Kasumi-1 (cell line): Measurements from ENCODE around the gene SRRD.
"Not testable (repeated sequence)": the region's sequence is repeated elsewhere in the genome, so short reads cannot be mapped to it uniquely, and the experiment has no call there.

Experiments
- DNase-seq, 2 experiments: peaks; one replicate each; lab custom pipeline; 2025; lab: John Stamatoyannopoulos, UW

The SRRD gene

DNA sequence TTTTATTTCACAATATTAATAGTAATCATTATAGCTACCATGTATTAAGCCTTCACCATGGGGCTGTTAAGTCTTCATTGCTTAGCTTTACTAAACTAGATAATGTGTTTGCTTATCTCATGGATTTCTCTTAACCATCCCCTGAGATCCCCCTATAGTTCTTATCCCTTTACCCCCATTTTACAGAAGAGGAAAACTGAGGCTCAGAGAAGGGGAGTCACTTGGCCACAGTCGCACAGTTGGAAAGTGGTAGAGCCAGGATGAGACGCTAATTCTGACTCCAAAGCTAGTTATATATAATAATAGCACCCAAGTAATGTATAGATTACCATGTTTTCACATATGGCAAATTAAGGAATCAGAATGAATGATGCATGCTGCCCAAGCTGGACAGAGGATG is 38.3 kb downstream of the SRRD start:
- no peak for DNase-seq

DNA sequence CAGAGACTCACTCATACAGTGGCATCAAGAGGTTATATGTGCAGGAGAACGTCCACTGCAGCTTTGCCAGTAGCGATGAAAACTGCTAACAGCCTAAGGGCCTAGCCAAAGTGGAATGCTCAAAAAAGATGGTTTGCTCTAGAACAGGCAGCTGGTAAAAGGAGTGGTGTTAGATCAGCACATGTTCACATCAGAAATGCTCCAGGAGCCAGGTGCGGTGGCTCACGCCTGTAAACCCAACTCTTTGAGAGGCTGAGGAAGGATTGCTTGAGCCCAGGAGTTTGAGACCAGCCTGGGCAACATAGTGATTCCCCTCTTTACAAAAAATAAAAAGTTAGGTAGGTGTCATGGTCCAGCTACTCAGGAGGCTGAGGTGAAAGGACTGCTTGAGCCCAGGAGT is 38.9 kb downstream of the SRRD start:
- no peak for DNase-seq

DNA sequence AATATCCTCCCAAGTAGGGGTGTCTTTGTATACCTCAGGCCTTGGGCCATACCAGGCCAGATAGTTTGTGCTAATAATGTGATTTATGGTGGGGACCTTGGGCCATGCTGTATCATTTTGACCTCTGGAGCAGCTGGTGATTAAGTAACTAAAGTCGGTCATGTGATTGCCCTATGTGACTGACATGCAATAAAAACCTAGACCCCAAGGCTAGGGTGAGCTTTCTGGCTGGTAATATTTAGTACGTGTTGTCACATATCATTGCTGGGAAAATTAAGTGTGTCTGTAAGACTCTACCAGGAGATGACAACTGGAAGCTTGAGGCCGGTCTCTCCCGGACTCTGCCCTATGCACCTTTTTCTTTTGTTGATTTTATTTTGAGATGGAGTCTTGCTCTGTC is 41.2 kb downstream of the SRRD start:
- DNase-seq, result no peak

DNA sequence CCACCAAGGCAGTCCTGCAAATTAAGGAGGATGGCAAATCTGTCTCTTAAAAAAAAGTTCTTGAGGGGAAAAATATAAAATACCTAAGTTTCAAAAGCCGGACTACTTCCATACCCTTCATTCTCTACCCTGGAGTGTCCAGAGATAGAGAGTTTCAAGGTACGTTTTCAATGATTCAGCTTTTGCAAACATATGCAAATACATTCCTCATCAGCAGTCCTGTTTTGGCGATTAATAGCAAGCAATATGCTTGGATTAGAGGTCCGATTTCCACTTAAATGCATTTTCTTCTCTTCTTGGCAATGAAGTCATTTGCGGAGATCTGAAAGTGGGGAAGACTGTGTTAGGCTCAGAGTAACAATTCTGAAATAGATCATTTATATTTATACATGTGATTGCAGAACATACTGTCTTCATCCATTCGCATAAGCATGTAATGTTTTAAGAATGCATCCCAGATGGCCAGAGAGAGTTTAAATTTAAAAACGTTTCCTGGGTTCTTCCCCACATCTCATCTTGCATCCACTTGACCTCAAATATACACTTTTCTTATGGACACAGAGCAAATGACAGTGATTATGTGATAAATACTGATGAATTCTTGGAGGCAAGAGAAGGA is 42.4 kb downstream of the SRRD start:
- no peak for DNase-seq

GRCh38 chr22:26527167-26527566 is 43.5 kb downstream of the SRRD start:
- no peak for DNase-seq

- DNase-seq, result no peak
Measured at GRCh38 chr22:26527574-26528465, 44.1 kb downstream of the SRRD start.

DNA sequence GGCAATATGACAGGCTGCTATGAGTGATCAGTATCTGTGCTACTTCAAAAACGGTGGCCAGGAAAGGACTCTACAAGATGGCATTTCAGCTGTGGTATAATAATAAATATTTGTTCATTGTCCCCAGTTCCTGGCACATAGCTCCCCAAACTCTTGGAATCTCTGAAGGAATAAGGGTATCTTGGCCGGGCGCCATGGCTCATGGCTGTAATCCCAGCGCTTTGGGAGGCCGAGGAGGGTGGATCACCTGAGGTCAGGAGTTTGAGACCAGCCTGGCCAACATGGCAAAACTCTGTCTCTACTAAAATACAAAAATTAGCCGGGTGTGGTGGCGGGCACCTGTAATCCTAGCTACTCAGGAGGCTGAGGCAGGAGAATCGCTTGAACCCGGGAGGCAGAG is 44.8 kb downstream of the SRRD start:
- DNase-seq, result not testable (repeated sequence)

GRCh38 chr22:26529345-26529744 is 45.7 kb downstream of the SRRD start:
- no peak for DNase-seq

DNA sequence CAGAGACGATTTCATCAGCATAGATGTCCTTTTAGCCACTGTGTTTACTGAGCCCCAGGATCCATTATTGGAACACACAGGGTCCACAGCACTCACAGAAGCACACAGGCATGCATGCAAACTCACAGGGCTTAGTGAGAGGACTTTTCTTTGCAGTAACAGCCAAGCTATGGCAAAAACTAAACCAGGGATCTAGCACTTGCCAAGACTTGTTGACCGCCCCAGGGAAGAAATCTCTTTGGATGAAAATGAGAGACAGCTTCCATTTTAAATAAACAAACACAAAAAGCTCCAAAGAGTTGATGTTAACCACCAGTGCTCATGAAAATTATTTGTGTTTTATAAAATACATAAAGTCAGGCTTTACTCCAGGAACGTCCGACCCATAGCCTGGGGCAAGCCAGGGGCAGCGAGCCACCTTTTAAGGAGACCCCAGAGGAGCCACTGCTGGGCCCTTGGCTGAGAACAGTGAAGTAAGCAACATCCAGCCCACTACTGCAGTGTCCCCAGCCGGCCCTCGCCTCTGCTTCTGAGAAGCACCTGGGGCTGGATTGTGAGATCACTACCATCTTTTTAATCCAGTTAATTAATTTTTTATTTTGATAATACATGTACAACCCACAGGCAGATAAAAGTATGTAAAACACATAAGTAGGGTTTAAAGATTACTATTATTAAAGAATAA is 50.6 kb downstream of the SRRD start:
- DNase-seq, result no peak

DNA sequence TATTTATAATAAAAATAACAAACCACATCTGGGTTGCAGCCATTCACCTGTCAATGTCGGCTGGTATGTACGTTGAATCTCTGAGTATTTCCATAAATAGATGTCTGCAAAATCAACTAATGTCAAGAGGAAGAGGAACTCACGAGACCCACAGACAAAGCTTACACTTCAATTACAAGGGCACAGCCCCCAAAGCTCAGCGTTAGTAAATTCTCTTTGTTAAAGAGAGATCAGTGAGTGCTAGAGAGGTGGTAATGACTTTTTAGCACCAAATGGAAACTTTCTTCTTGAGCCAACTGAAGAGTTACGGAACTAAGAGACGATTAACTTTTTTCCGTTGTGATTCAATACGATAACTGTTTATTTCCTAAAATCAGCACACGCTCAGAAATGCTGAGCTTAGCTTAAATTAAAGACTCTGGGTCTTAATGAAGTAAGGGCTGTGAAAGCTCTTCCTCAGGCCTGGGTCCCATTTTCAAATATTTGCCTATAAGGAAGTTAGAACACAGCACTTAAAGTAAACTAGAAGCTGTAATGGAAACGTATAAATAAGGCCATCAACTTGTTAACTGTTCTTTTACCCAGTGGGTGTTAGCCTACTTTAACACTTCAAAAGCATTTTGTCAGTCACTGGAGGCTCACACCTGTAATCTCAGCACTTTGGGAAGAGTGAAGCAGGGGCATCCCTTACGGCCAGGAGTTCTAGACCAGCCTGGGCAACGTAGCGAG is 51.4 kb downstream of the SRRD start:
- peak; percentile 28 to 41 for DNase-seq

- no peak for DNase-seq
Measured at GRCh38 chr22:26535603-26535908, 51.9 kb downstream of the SRRD start.

- DNase-seq, result no peak
Measured at GRCh38 chr22:26536056-26536761, 52.5 kb downstream of the SRRD start.

DNA sequence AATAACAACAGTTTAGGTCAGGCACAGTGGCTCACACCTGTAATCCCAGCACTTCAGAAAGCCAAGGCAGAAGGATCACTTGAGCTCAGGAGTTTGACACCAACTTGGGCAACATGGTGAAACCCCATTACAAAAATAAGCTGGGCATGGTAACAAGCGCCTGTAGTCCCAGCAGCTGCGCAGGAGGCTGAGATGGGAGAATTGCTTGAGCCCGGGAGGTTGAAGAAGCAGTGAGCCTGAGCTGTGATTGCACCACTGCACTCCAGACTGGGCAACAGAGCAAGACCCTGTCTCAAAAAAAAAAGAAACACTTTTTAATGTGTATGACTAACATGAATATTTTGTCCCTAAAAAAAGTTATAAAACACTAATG is 53.1 kb downstream of the SRRD start:
- no peak for DNase-seq

DNA sequence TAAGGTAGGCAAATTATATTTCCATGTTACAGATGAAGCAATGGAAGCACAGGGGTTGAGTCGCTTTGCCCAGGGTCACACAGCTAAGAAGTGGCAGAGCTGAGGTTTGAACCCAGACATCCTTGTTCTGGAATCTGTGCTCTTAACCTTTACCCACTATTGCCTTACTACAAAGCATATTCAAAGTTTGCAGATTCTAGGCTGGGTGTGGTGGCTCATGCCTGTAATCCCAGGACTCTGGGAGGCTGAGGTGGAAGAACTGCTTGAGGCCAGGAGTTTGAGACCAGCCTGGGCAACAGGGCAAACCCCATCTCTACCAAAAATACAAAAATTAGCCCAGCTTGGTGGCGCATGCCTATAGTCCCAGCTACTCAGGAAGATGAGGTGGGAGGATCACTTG is 56.4 kb downstream of the SRRD start:
- no peak for DNase-seq

DNA sequence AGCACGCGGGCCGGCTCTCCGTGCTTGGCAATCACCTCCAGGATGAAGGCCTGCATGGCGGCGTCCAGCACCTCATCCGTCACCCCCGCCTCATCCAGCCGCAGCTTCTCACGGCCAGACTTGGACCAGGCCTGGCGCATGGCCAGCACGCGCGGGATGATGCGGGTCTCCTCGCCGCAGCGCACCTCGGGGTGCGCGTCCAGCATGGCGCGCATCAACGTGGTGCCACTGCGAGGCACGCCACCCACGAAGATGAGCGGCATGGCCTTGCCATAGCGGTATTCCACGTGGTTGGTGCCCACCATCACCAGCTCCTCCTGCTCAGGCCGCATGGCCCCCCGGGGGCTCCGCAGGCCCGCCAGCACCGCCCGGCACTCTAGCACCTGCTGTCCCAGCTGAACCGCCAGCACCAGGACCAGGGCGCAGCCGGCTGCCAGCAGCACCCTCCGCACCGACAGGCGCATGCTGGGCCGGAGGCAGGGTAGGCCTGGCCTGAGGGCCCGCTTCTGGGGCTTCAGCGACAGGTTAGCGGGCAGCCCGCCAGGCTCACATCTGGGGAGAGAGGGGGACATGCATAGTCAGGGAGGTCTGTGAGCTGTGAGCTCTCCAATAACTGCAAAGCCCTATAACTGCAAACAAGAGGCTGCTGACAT is 57.6 kb downstream of the SRRD start:
- DNase-seq, result no peak

DNA sequence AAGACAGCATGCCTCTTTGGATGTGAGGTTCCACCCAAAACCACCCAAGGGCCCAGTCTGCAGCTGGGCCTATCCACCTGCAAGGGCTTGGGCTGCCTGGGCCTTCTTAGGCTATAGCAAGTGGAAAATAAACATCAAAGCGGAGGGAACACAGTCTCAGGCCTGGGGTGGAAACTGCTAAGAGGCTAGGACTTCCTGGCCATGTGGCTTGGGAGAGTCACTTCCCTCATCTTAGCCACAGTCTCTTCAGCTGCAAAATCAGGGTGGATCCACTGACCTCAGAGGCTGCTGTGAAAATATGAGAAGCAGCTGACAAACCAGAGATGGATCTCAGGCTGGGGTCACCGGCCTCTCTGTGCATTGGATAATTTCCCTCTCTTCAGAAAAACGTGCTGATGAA is 59.2 kb downstream of the SRRD start:
- peak; percentile 69 to 70 for DNase-seq
